Neuronal stem cell (in vitro differentiated cells): ENCODE data around the gene CACNA1H.

Source experiments
- DNase-seq: peaks from one replicate; pipeline ENCODE4 v3.0.0-alpha.2; 2013; ENCODE audit warnings: low spot score
- H2AFZ ChIP-seq: one replicate; pipeline ENCODE4 v1.6.1; 2013; ENCODE audit warnings: mild to moderate bottlenecking, low read length, inconsistent platforms
- H2AK5ac ChIP-seq: 2 replicates; pipeline ENCODE4 v1.6.1; 2013; ENCODE audit warnings: low read depth, mild to moderate bottlenecking, inconsistent platforms, low read length, moderate library complexity, mixed read lengths
- H2BK120ac ChIP-seq: 2 replicates; pipeline ENCODE4 v1.6.1; 2013; ENCODE audit warnings: low read depth, mild to moderate bottlenecking, inconsistent platforms, low read length, moderate library complexity, mixed read lengths
- H2BK12ac ChIP-seq: one replicate; pipeline ENCODE4 v1.6.1; 2013; ENCODE audit warnings: low read length, inconsistent platforms
- H2BK15ac ChIP-seq: 2 replicates; pipeline ENCODE4 v1.6.1; 2013; ENCODE audit warnings: mild to moderate bottlenecking, low read length, inconsistent platforms, mixed read lengths
- H2BK5ac ChIP-seq: one replicate; pipeline ENCODE4 v1.6.1; 2013; ENCODE audit warnings: inconsistent platforms, mild to moderate bottlenecking, low read length, moderate library complexity
- H3K14ac ChIP-seq: one replicate; pipeline ENCODE4 v1.6.1; 2013; ENCODE audit warnings: low read length, inconsistent platforms
- H3K18ac ChIP-seq: 2 replicates; pipeline ENCODE4 v1.6.1; 2013; ENCODE audit warnings: low read length, inconsistent platforms
- H3K23ac ChIP-seq: 2 replicates; pipeline ENCODE4 v1.6.1; 2013; ENCODE audit warnings: low read depth, mild to moderate bottlenecking, mixed read lengths, low read length, inconsistent platforms; ENCODE audit not compliant: poor library complexity
- H3K27ac ChIP-seq: replicated peaks from 3 replicates; pipeline ENCODE4 v1.5.1; 2013; ENCODE audit warnings: low read length, inconsistent platforms
- H3K27me3 ChIP-seq, 3 experiments: 2 replicates each; pipeline ENCODE4 v1.6.1; 2013; ENCODE audit warnings: low read length in 3 of 3, mild to moderate bottlenecking in 2 of 3, inconsistent platforms in 1 of 3, low read depth in 1 of 3, mixed read lengths in 1 of 3, moderate library complexity in 1 of 3; ENCODE audit not compliant: control insufficient read depth in 3 of 3, insufficient read depth in 3 of 3
- H3K36me3 ChIP-seq, 2 donors: replicated peaks in 1 of 2; 2 replicates each; pipeline ENCODE4 v1.6.1; 2013; ENCODE audit warnings: low read length in 2 of 2; ENCODE audit not compliant: control insufficient read depth in 2 of 2, insufficient read depth in 2 of 2
- H3K4ac ChIP-seq: 2 replicates; pipeline ENCODE4 v1.6.1; 2013; ENCODE audit warnings: inconsistent platforms, mild to moderate bottlenecking, low read length, moderate library complexity
- H3K4me1 ChIP-seq, 2 donors: 1 replicate in 1 of 2; 2 replicates in 1 of 2; pipeline ENCODE4 v1.6.1; 2013; ENCODE audit warnings: low read length in 2 of 2, low read depth in 1 of 2; ENCODE audit not compliant: control insufficient read depth in 2 of 2, insufficient read depth in 1 of 2
- H3K4me2 ChIP-seq: one replicate; pipeline ENCODE4 v1.6.1; 2013; ENCODE audit warnings: mild to moderate bottlenecking, low read length, inconsistent platforms; ENCODE audit not compliant: insufficient read depth, poor library complexity, severe bottlenecking
- H3K4me3 ChIP-seq, 2 donors: 2 replicates each; pipeline ENCODE4 v1.5.1; 2013; ENCODE audit warnings: low read length in 2 of 2, mild to moderate bottlenecking in 2 of 2, inconsistent platforms in 1 of 2, moderate library complexity in 1 of 2
- H3K79me1 ChIP-seq: one replicate; pipeline ENCODE4 v1.6.1; 2013; ENCODE audit warnings: low read depth, mild to moderate bottlenecking, inconsistent platforms, low read length, moderate library complexity
- H3K9ac ChIP-seq: one replicate; pipeline ENCODE4 v1.6.1; 2013; ENCODE audit warnings: mild to moderate bottlenecking, low read depth, low read length, inconsistent platforms; ENCODE audit not compliant: poor library complexity
- H3K9me3 ChIP-seq, 2 donors: replicated peaks in 1 of 2; 2 replicates each; pipeline versions ENCODE3 to v1.6.1; 2013; ENCODE audit warnings: low read length in 2 of 2, mild to moderate bottlenecking in 2 of 2, inconsistent platforms in 1 of 2, low read depth in 1 of 2, mixed read lengths in 1 of 2, moderate library complexity in 1 of 2; ENCODE audit not compliant: control insufficient read depth in 2 of 2, insufficient read depth in 1 of 2
- H4K8ac ChIP-seq: one replicate; pipeline ENCODE4 v1.6.1; 2013; ENCODE audit warnings: low read depth, mild to moderate bottlenecking, inconsistent platforms, low read length, moderate library complexity
- H4K91ac ChIP-seq: one replicate; pipeline ENCODE4 v1.6.1; 2013; ENCODE audit warnings: low read length, low read depth, mild to moderate bottlenecking, inconsistent platforms; ENCODE audit not compliant: poor library complexity
- WGBS, 2 donors: extraction: QIAGEN DNeasy Blood & Tissue Kit; methylation state at CpG; one replicate each; pipeline ENCODE4 v1.1.7; 2013; ENCODE audit warnings: missing lambda C conversion rate in 2 of 2, mixed read lengths in 1 of 2; ENCODE audit not compliant: insufficient read length in 2 of 2, insufficient replicate concordance in 1 of 2; ENCODE audit errors: extremely low coverage in 2 of 2; 5-methylcytosine and 5-hydroxymethylcytosine counted together

CACNA1H gene

DNA sequence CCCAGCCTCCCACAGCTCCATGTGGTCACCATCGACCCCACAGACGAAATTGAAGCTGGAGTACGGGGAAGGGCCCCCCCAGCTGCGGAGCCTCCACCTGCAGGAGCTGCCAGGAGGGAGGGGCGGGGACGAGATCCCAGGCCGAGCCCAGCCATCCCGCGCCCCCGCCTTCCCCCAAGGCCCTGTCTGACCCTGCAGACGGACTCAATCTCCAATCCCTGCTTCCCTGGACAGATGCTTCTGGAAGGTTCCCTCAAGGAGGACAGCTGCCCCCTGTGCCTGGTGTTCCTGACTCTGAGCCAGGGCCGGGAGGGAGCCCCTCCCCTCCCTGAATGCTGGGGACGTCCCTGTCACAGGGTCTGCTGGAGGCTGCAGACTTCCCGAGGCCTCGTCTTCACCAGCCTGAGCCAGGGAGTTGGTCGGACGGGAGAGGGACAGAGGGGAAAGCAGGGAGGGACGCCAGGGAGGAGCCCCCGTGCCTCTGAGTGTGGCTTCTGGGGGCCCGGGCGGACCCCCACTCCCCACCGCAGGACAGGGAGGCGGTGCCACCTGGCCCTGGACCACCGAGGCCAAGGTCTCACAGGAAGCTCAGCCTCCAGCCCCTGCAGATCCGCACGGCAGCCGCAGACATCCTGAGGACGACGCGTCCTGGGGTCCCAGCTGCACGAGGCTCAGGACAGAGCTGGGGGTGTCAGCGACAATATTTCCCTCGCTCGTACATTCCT is 35.6 kb upstream of the CACNA1H start:
- H3K4me3 ChIP-seq, result no peak overlapping the region
- WGBS, 2 donors, result no CpG with 5 or more reads among the region's 34 CpGs

DNA sequence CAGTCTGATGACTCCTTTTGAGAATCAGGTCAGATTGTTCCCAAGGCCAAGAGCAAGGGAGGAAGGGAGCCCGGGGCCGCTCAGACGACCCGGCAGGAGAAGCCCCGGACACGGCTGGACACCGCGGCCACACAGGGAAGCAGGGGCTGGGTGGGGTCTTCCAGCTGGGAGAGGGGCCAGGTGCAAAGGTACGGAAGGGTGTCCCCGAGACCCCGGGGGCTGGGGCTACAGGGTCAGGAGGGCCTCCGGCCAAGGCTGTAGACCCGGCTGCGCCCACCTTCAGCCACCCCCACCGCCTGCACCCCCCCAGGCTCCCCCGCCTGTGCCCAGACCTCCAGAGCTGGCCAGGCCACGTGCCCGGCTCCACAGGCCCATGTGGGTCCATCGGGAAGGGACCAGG is 35.0 kb upstream of the CACNA1H start:
- Histone ChIP-seq H3K27me3 (peaks cover 0 to 44% (median 0%) of the 10 kb centered on the region in 3 experiments), H3K14ac (no peak overlapping the region), H3K4me2 (no peak overlapping the region), H4K8ac (no peak overlapping the region), H2AK5ac (peak overlapping the region; percentile 86), H3K23ac (peak overlapping the region; percentile 16), H3K79me1 (no peaks in the 10 kb centered on the region), H3K4ac (no peak overlapping the region), H3K36me3 (no peaks in the 10 kb centered on the region), H2BK120ac (no peak overlapping the region), H3K4me1 (peaks cover 6 to 19% of the 10 kb centered on the region in 2 donors), H2BK15ac (peak overlapping the region; percentile 81), H2AFZ (no peak overlapping the region), H2BK12ac (no peak overlapping the region), H3K4me3 (no peak overlapping the region), H3K18ac (peak overlapping the region; percentile 11), H2BK5ac (no peak overlapping the region), H3K9ac (no peak overlapping the region), H3K9me3 (no peaks in the 10 kb centered on the region), H3K27ac (no peak overlapping the region), H4K91ac (no peak overlapping the region)
- DNase-seq, result no peak
- whole genome bisulfite sequencing, 2 donors, result no CpG with 5 or more reads among the region's 19 CpGs

More for the DNA sequence above, 35.6 kb upstream of the CACNA1H start:
- H4K91ac ChIP-seq, result no peak overlapping the region
- H3K27ac ChIP-seq, result no peak overlapping the region
- peaks cover 0 to 44% (median 0%) of the 10 kb centered on the region in 3 experiments for H3K27me3 ChIP-seq
- peak overlapping the region; percentile 85 for H2BK15ac ChIP-seq
- H2BK120ac ChIP-seq, result no peak overlapping the region
- peak overlapping the region; percentile 70 for H3K9ac ChIP-seq
- H3K23ac ChIP-seq, result no peak overlapping the region
- H3K4ac ChIP-seq, result peak overlapping the region; percentile 76
- H2AK5ac ChIP-seq, result peak overlapping the region; percentile 99
- no peak overlapping the region for H2BK5ac ChIP-seq
- H3K9me3 ChIP-seq, result no peaks in the 10 kb centered on the region
- H3K14ac ChIP-seq, result peak overlapping the region; percentile 17
- peak overlapping the region; percentile 88 for H2BK12ac ChIP-seq
- no peak overlapping the region for H3K4me2 ChIP-seq
- peak overlapping the region; percentile 21 for H2AFZ ChIP-seq
- DNase-seq, result no peak
- H4K8ac ChIP-seq, result no peak overlapping the region
- no peaks in the 10 kb centered on the region for H3K79me1 ChIP-seq
- peaks cover 8 to 19% of the 10 kb centered on the region in 2 donors for H3K4me1 ChIP-seq
- H3K18ac ChIP-seq, result peak overlapping the region; percentile 74
- H3K36me3 ChIP-seq, result no peaks in the 10 kb centered on the region

DNA sequence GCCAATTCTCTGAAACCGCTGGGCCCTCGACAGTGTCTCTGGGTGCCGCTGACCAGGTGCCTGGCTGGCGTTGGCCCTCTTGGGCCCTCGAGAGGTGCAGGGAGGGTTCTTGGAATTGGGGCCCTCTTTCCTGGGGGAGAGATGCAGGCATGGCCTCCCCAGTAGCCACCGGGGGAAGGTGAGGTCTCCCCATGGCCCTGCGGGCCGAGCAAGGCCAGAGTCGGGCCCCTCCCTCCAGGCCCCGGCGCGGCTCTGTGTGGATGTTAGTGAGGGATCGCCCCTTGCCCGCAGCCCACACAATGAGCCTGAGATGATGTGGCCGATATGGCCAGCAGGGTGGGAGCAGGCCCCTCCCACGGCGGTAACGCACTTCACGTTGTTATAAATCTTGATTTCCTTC is 33.8 kb upstream of the CACNA1H start:
- Histone ChIP-seq H3K27me3 (peaks cover 0 to 44% (median 0%) of the 10 kb centered on the region in 3 experiments), H2BK5ac (peak overlapping the region; percentile 1), H3K9me3 (no peaks in the 10 kb centered on the region), H3K4ac (no peak overlapping the region), H3K4me3 (no peak overlapping the region), H3K4me2 (no peak overlapping the region), H3K14ac (no peak overlapping the region), H2BK12ac (no peak overlapping the region), H4K8ac (no peak overlapping the region), H2AK5ac (no peak overlapping the region), H3K36me3 (no peaks in the 10 kb centered on the region), H4K91ac (no peak overlapping the region), H2BK120ac (no peak overlapping the region), H3K18ac (no peak overlapping the region), H2BK15ac (peak overlapping the region; percentile 3), H3K23ac (no peak overlapping the region), H2AFZ (no peak overlapping the region), H3K79me1 (no peaks in the 10 kb centered on the region), H3K4me1 (peaks cover 6 to 19% of the 10 kb centered on the region in 2 donors), H3K27ac (no peak overlapping the region), H3K9ac (no peak overlapping the region)
- no peak for DNase-seq
- no CpG with 5 or more reads among the region's 19 CpGs for WGBS, 2 donors

DNA sequence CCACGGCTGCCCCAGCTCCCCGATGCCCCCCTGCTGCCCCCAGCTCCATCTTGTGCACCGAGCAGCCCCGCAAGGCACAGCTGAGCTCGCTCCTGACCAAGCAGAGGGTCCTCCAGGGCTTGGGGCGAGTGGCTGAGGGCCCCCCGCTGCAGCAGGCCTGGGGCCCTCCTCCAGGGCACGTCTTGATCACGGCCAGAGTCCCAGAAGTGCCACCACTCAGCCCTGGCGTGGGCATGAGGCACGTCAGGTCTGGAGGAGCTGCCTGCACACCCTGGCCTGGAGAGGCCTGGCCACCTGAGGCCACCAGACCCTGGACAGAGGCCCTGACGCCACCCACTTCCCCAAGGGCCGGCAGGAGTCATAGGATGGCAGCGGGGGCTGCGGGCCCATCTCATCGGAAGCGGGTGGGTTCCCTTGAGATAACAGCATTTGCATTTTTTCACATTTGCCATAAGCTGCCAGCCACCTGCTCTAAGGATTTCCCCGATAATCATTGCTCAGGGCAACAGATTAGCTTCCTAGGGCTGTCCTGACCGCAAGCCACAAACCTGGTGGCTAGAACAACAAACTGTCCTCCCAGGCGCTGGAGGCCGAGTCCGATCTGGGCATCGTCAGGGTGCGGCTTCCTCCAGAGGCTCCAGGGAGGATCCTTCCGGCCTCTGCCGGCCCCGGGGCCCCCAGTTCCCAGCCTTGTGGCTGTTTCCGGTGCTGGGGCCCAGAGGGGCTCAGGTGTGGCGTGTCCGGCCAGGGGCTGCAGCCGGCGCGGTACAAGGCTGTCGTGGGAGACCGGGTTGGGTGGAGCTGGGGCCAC is 32.9 kb upstream of the CACNA1H start:
- H3K23ac ChIP-seq, result no peak overlapping the region
- H3K9ac ChIP-seq, result no peak overlapping the region
- no peaks in the 10 kb centered on the region for H3K36me3 ChIP-seq
- H4K91ac ChIP-seq, result no peak overlapping the region
- H3K4me3 ChIP-seq, result no peak overlapping the region
- H3K27me3 ChIP-seq, result peaks cover 0 to 44% (median 0%) of the 10 kb centered on the region in 3 experiments
- H3K4me2 ChIP-seq, result no peak overlapping the region
- no peak overlapping the region for H2BK120ac ChIP-seq
- H2BK12ac ChIP-seq, result peak overlapping the region; percentile 50
- H2AK5ac ChIP-seq, result peak overlapping the region; percentile 82
- no CpG with 5 or more reads among the region's 35 CpGs for WGBS, 2 donors
- no peak for DNase-seq
- H2BK5ac ChIP-seq, result peak overlapping the region; percentile 87
- H3K14ac ChIP-seq, result no peak overlapping the region
- H3K4ac ChIP-seq, result no peak overlapping the region
- no peak overlapping the region for H3K27ac ChIP-seq
- peak overlapping the region; percentile 44 for H2BK15ac ChIP-seq
- no peak overlapping the region for H4K8ac ChIP-seq
- peak overlapping the region; percentile 91 for H3K18ac ChIP-seq
- no peaks in the 10 kb centered on the region for H3K9me3 ChIP-seq
- peaks cover 6 to 19% of the 10 kb centered on the region in 2 donors for H3K4me1 ChIP-seq
- H3K79me1 ChIP-seq, result no peaks in the 10 kb centered on the region
- H2AFZ ChIP-seq, result no peak overlapping the region
